Kidney (tissue), 14 donors: ENCODE data around the gene THEMIS. TPM values are rescaled to one million over a fixed set of nuclear protein-coding genes. Genes with fewer than 3 reads are reported as not detected.

ENCODE experiments used
- DNase-seq, 5 donors: peaks; one replicate each; pipeline ENCODE4 v3.0.0-alpha.2; 2013 to 2020
- FAIRE-seq: peaks from 2 replicates; lab custom pipeline; 2012; peaks lifted over from hg19 to GRCh38; lab: Jason Lieb, UNC
- H3K27ac ChIP-seq, 2 donors: one replicate each; pipeline ENCODE4 v1.7.0; 2013; ENCODE audit warnings: low read depth in 2 of 2, low read length in 2 of 2, inconsistent platforms in 1 of 2
- H3K27me3 ChIP-seq: one replicate; pipeline ENCODE4 v1.7.1; 2013; ENCODE audit warnings: low read length, inconsistent platforms; ENCODE audit not compliant: control insufficient read depth, insufficient read depth
- H3K36me3 ChIP-seq, 3 donors: one replicate each; pipeline versions ENCODE4 v1.7.0 to v1.7.1; 2013; ENCODE audit warnings: low read length in 3 of 3, control low read depth in 1 of 3, inconsistent platforms in 1 of 3; ENCODE audit not compliant: insufficient read depth in 3 of 3, control insufficient read depth in 2 of 3
- H3K4me1 ChIP-seq, 3 donors: one replicate each; pipeline versions ENCODE4 v1.7.0 to v1.7.1; 2013; ENCODE audit warnings: low read length in 3 of 3, inconsistent platforms in 1 of 3, low read depth in 1 of 3; ENCODE audit not compliant: control insufficient read depth in 2 of 3, insufficient read depth in 2 of 3
- H3K4me3 ChIP-seq, 3 donors: one replicate each; pipeline versions ENCODE4 v1.7.0 to v1.8.1; 2013; ENCODE audit warnings: low read length in 3 of 3, control low read depth in 1 of 3, inconsistent platforms in 1 of 3
- H3K9ac ChIP-seq, 3 donors: one replicate each; pipeline versions ENCODE4 v1.7.0 to v1.7.1; 2013; ENCODE audit warnings: low read length in 3 of 3, control low read depth in 1 of 3, inconsistent platforms in 1 of 3
- H3K9me3 ChIP-seq, 3 donors: one replicate each; pipeline versions ENCODE4 v1.7.0 to v1.7.1; 2013; ENCODE audit warnings: low read length in 3 of 3, control low read depth in 1 of 3, inconsistent platforms in 1 of 3; ENCODE audit not compliant: control insufficient read depth in 2 of 3, insufficient read depth in 1 of 3
- intact Hi-C: fragments of 100-400 bp; cut with DNase I; formaldehyde crosslinking; loops from one replicate; pipeline ENCODE4 v1.11.1; 2022
- polyA plus RNA-seq: library from polyadenylated mRNA; stranded (reverse); fragments of 350-450 nt; fragmentation: Illumina TruSeq; extraction: RNeasy Lipid Tissue Mini Kit (QIAGEN cat#74804); gene quantifications from one replicate; pipeline ENCODE4 v1.2.3, GENCODE V29; 2014; ENCODE audit warnings: low read depth, low replicate concordance; ENCODE audit not compliant: insufficient read depth
- total RNA-seq: library from RNA; stranded (reverse); fragmentation: NEBNext Ultra II Directional; extraction: Animal tissue kit (Norgen Biotek cat#: 25700); gene quantifications from one replicate; pipeline ENCODE4 v1.2.1, GENCODE V29; 2021
- TF ChIP-seq, protein P1 (sequence below): IDR thresholded peaks from 3 replicates; pipeline ENCODE4 v1.5.1; 2012; ENCODE audit warnings: mild to moderate bottlenecking, moderate library complexity, borderline replicate concordance; ENCODE audit not compliant: insufficient read depth; ENCODE audit errors: extremely low read depth
- donor health status: control.
- donor health status: control.
- donor health status: control.
- donor health status: control.
- donor health status: control.
- donor health status: DM: yes; HTN: yes; CAD: no.
- donor health status: Normal renal cell carcinoma (clear cell type).

THEMIS gene
- total and polyA plus RNA-seq, 2 donors from 2014 or later = 3.3 TPM; not detected in 1

DNA sequence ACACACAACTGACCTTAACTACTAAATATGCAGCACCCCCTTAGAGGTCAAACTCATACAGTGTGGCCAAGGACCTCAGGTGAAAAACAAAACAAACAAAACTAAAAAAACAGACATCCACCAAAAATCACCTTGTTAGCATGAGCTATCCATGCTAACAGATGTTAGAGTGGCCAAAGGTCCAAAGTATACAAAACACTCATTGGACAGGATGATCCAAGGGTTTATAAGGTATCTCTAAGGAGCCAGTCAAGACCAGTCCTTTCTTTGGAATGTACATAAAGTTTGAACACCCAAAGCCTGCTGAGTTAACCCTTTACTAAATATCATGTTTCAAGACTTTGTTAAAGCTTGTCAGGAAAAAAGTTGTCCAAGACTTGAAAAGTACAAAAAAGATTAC lies 35.8 kb downstream of the THEMIS start:
- H3K9ac ChIP-seq = no peak overlapping the region
- H3K27ac ChIP-seq = no peak overlapping the region
- FAIRE-seq (no peak), DNase-seq (no peak)
- no peaks in the 10 kb centered on the region for H3K36me3 ChIP-seq
- no peaks in the 10 kb centered on the region for H3K9me3 ChIP-seq
- H3K27me3 ChIP-seq = no peaks in the 10 kb centered on the region
- no peak overlapping the region for H3K4me3 ChIP-seq
- intact Hi-C loops = no loop called here
- H3K4me1 ChIP-seq = no peaks in the 10 kb centered on the region
- TF ChIP-seq, protein P1, sequence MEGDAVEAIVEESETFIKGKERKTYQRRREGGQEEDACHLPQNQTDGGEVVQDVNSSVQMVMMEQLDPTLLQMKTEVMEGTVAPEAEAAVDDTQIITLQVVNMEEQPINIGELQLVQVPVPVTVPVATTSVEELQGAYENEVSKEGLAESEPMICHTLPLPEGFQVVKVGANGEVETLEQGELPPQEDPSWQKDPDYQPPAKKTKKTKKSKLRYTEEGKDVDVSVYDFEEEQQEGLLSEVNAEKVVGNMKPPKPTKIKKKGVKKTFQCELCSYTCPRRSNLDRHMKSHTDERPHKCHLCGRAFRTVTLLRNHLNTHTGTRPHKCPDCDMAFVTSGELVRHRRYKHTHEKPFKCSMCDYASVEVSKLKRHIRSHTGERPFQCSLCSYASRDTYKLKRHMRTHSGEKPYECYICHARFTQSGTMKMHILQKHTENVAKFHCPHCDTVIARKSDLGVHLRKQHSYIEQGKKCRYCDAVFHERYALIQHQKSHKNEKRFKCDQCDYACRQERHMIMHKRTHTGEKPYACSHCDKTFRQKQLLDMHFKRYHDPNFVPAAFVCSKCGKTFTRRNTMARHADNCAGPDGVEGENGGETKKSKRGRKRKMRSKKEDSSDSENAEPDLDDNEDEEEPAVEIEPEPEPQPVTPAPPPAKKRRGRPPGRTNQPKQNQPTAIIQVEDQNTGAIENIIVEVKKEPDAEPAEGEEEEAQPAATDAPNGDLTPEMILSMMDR = no peak

GRCh38 chr6:127864701-127865100 lies 36.2 kb downstream of the THEMIS start:
- H3K36me3 ChIP-seq = no peaks in the 10 kb centered on the region
- intact Hi-C loops = no loop called here
- TF ChIP-seq, protein P1 = no peak
- DNase-seq (no peak), FAIRE-seq (no peak)
- no peak overlapping the region for H3K4me3 ChIP-seq
- no peaks in the 10 kb centered on the region for H3K9me3 ChIP-seq
- no peaks in the 10 kb centered on the region for H3K4me1 ChIP-seq
- no peak overlapping the region for H3K9ac ChIP-seq
- H3K27ac ChIP-seq = no peak overlapping the region
- no peaks in the 10 kb centered on the region for H3K27me3 ChIP-seq

DNA sequence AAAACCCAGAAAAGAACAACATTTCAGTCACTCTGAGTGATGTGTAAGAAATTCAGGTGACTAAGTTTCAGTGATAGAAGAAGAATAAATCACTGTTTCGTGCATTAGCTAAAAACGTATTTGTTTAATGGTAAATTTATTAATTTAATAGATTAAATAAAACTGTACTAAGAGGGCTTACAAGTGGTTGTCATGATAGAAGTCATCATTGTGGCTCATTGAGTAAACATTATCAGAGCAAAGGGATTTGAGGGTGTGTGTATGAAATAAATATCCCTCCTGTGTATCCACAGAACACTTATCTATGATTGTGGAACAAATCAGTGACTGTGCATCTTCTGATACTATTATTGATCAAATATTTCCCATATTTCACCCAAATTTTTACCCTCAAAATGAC lies 40.1 kb downstream of the THEMIS start:
- no peak for FAIRE-seq
- Histone ChIP-seq H3K9me3 (no peaks in the 10 kb centered on the region), H3K27me3 (no peaks in the 10 kb centered on the region), H3K4me3 (no peak overlapping the region), H3K4me1 (no peaks in the 10 kb centered on the region), H3K27ac (no peak overlapping the region), H3K36me3 (no peaks in the 10 kb centered on the region), H3K9ac (no peak overlapping the region)
- no peak for DNase-seq
- TF ChIP-seq, protein P1 = no peak
- intact Hi-C loops = no loop called here

DNA sequence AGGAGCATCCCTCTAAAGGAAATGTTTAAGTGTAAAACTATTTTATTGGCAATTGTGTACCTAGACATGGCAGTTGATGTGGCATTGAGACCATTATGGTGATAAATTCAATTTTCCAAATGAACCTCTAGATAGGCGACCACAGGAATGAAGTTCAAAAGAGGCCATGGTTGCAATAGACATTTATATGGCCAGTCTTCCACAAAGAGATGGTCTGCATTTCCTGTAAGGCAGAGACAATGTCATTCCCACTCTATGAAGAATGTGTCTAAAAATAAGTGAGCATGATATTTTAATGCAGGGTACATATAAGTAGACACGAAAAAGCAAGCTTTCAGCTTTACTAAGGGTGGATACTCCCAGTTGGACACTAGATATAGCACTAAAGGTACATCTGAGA lies 40.9 kb downstream of the THEMIS start:
- TF ChIP-seq, protein P1 = no peak
- no peak overlapping the region for H3K27ac ChIP-seq
- no peak overlapping the region for H3K4me3 ChIP-seq
- no peak overlapping the region for H3K9ac ChIP-seq
- no peaks in the 10 kb centered on the region for H3K27me3 ChIP-seq
- H3K4me1 ChIP-seq = no peaks in the 10 kb centered on the region
- intact Hi-C loops = no loop called here
- DNase-seq = no peak
- no peak for FAIRE-seq
- H3K9me3 ChIP-seq = no peaks in the 10 kb centered on the region
- H3K36me3 ChIP-seq = no peaks in the 10 kb centered on the region
